Effector memory CD4-positive, alpha-beta T cell (primary cell): ENCODE data around the gene CACNA1H.
A peak's percentile ranks its signal among the peaks of the same experiment; 100 is the strongest.
"Not testable (repeated sequence)": the region's sequence is repeated elsewhere in the genome, so short reads cannot be mapped to it uniquely, and the experiment has no call there.

Experiments used
- DNase-seq, 3 donors: peaks; one replicate each; pipeline ENCODE4 v3.0.0-alpha.2; 2020
- H3K27ac ChIP-seq: 2 replicates; pipeline ENCODE4 v1.7.0; 2013; ENCODE audit warnings: mild to moderate bottlenecking, low read length, moderate library complexity; ENCODE audit not compliant: insufficient read depth, poor library complexity, severe bottlenecking
- H3K27me3 ChIP-seq: replicated peaks from 2 replicates; pipeline ENCODE4 v1.7.0; 2013; ENCODE audit warnings: mild to moderate bottlenecking, low read length; ENCODE audit not compliant: insufficient read depth, control insufficient read depth, poor library complexity, severe bottlenecking
- H3K36me3 ChIP-seq: 2 replicates; pipeline ENCODE4 v1.7.0; 2013; ENCODE audit warnings: mild to moderate bottlenecking, low read length, moderate library complexity; ENCODE audit not compliant: control insufficient read depth, insufficient read depth
- H3K4me1 ChIP-seq: 2 replicates; pipeline ENCODE4 v1.7.0; 2013; ENCODE audit warnings: low read length, mild to moderate bottlenecking; ENCODE audit not compliant: control insufficient read depth, insufficient read depth, poor library complexity, severe bottlenecking
- H3K4me3 ChIP-seq: 2 replicates; pipeline ENCODE4 v1.7.0; 2013; ENCODE audit warnings: low read length, low read depth, mild to moderate bottlenecking; ENCODE audit not compliant: insufficient read depth, poor library complexity, severe bottlenecking
- H3K9me3 ChIP-seq: 2 replicates; pipeline ENCODE4 v1.7.0; 2013; ENCODE audit warnings: mild to moderate bottlenecking, low read length, moderate library complexity; ENCODE audit not compliant: control insufficient read depth

CACNA1H gene

GRCh38 chr16:1192384-1193073 is 39.6 kb downstream of the CACNA1H start:
- H3K27me3 ChIP-seq, result no peaks in the 10 kb centered on the region
- no peaks in the 10 kb centered on the region for H3K4me1 ChIP-seq
- no peak for DNase-seq
- no peak overlapping the region for H3K27ac ChIP-seq
- H3K9me3 ChIP-seq, result no peaks in the 10 kb centered on the region
- no peak overlapping the region for H3K4me3 ChIP-seq
- H3K36me3 ChIP-seq, result no peaks in the 10 kb centered on the region

- DNase-seq, result no peak
- H3K27ac ChIP-seq, result no peak overlapping the region
- H3K4me1 ChIP-seq, result no peaks in the 10 kb centered on the region
- H3K9me3 ChIP-seq, result no peaks in the 10 kb centered on the region
- H3K36me3 ChIP-seq, result no peaks in the 10 kb centered on the region
- H3K4me3 ChIP-seq, result no peak overlapping the region
- H3K27me3 ChIP-seq, result no peaks in the 10 kb centered on the region
Measured at GRCh38 chr16:1193143-1193824, 40.4 kb downstream of the CACNA1H start.

GRCh38 chr16:1193825-1194581 is 41.1 kb downstream of the CACNA1H start:
- no peaks in the 10 kb centered on the region for H3K27me3 ChIP-seq
- no peaks in the 10 kb centered on the region for H3K9me3 ChIP-seq
- no peaks in the 10 kb centered on the region for H3K4me1 ChIP-seq

GRCh38 chr16:1194665-1195392 is 41.9 kb downstream of the CACNA1H start:
- Histone ChIP-seq H3K27ac (no peak overlapping the region), H3K36me3 (no peaks in the 10 kb centered on the region), H3K9me3 (no peaks in the 10 kb centered on the region), H3K4me3 (no peak overlapping the region), H3K27me3 (no peaks in the 10 kb centered on the region), H3K4me1 (no peaks in the 10 kb centered on the region)
- DNase-seq, result no peak

More at GRCh38 chr16:1193825-1194581, 41.1 kb downstream of the CACNA1H start:
- no peak overlapping the region for H3K27ac ChIP-seq
- H3K4me3 ChIP-seq, result no peak overlapping the region
- H3K36me3 ChIP-seq, result no peaks in the 10 kb centered on the region
- DNase-seq, result no peak

GRCh38 chr16:1195393-1195666 is 42.4 kb downstream of the CACNA1H start:
- H3K4me1 ChIP-seq, result no peaks in the 10 kb centered on the region
- no peaks in the 10 kb centered on the region for H3K9me3 ChIP-seq
- no peak overlapping the region for H3K27ac ChIP-seq
- no peak overlapping the region for H3K4me3 ChIP-seq
- no peaks in the 10 kb centered on the region for H3K36me3 ChIP-seq
- no peak for DNase-seq
- H3K27me3 ChIP-seq, result no peaks in the 10 kb centered on the region

GRCh38 chr16:1196494-1196893 is 43.6 kb downstream of the CACNA1H start:
- H3K4me3 ChIP-seq, result no peak overlapping the region
- no peaks in the 10 kb centered on the region for H3K27me3 ChIP-seq
- no peaks in the 10 kb centered on the region for H3K9me3 ChIP-seq

GRCh38 chr16:1197237-1197866 is 44.4 kb downstream of the CACNA1H start:
- Histone ChIP-seq H3K36me3 (no peaks in the 10 kb centered on the region), H3K27me3 (no peaks in the 10 kb centered on the region), H3K4me3 (no peak overlapping the region), H3K27ac (no peak overlapping the region), H3K4me1 (no peaks in the 10 kb centered on the region), H3K9me3 (no peaks in the 10 kb centered on the region)
- no peak for DNase-seq

More at GRCh38 chr16:1196494-1196893, 43.6 kb downstream of the CACNA1H start:
- DNase-seq, result no peak
- no peak overlapping the region for H3K27ac ChIP-seq
- no peaks in the 10 kb centered on the region for H3K4me1 ChIP-seq
- no peaks in the 10 kb centered on the region for H3K36me3 ChIP-seq

- DNase-seq, result no peak
- no peaks in the 10 kb centered on the region for H3K4me1 ChIP-seq
- H3K27me3 ChIP-seq, result no peaks in the 10 kb centered on the region
Measured at GRCh38 chr16:1198194-1198593, 45.3 kb downstream of the CACNA1H start.

GRCh38 chr16:1198671-1199346 is 45.9 kb downstream of the CACNA1H start:
- not testable (repeated sequence) for H3K9me3 ChIP-seq, H3K27ac ChIP-seq, H3K36me3 ChIP-seq, H3K4me3 ChIP-seq, H3K4me1 ChIP-seq, H3K27me3 ChIP-seq
- peak in 1 of 3 donors; percentile 17 for DNase-seq

More at GRCh38 chr16:1198194-1198593, 45.3 kb downstream of the CACNA1H start:
- no peaks in the 10 kb centered on the region for H3K9me3 ChIP-seq
- H3K4me3 ChIP-seq, result no peak overlapping the region
- H3K27ac ChIP-seq, result no peak overlapping the region
- no peaks in the 10 kb centered on the region for H3K36me3 ChIP-seq
